ENCODE results near the gene ARMH4.

GRCh38 chr14:58121530-58122186 lies 30.4 kb downstream of the ARMH4 start:
- TF ChIP-seq CTCF (IDR thresholded peaks at IDR 0.05) (no peak), ZFX (IDR thresholded peaks at IDR 0.05; ENCODE audit: borderline replicate concordance) (no peak)

All from 22Rv1 (cell line).